Activated CD8-positive, alpha-beta memory T cell treated with anti-CD3 and anti-CD28 coated beads for 48 hours (primary cell): ENCODE measurements around the gene LRRTM4.
"Not testable (repeated sequence)": the region's sequence is repeated elsewhere in the genome, so short reads cannot be mapped to it uniquely, and the experiment has no call there.

ENCODE experiments used
- DNase-seq, 3 experiments: peaks; one replicate each; pipeline ENCODE4 v3.0.0-alpha.2; 2020; ENCODE audit warnings: low read depth in 2 of 3, low spot score in 2 of 3

The LRRTM4 gene

GRCh38 chr2:76759634-76760366 is 762.4 kb downstream of the LRRTM4 start:
- no peak for DNase-seq

GRCh38 chr2:76752506-76752905 is 769.7 kb downstream of the LRRTM4 start:
- no peak for DNase-seq

- no peak for DNase-seq
These were observed 772.3 kb downstream of the LRRTM4 start for GRCh38 chr2:76749858-76750257.

- no peak for DNase-seq
These were observed 773.4 kb downstream of the LRRTM4 start for GRCh38 chr2:76748581-76749296.

- DNase-seq: no peak
These were observed 776.6 kb downstream of the LRRTM4 start for GRCh38 chr2:76745605-76746004.

GRCh38 chr2:76737607-76738006 is 784.6 kb downstream of the LRRTM4 start:
- no peak for DNase-seq

GRCh38 chr2:76733736-76734135 is 788.4 kb downstream of the LRRTM4 start:
- DNase-seq: no peak

- DNase-seq: no peak
These were observed 791.0 kb downstream of the LRRTM4 start for GRCh38 chr2:76731157-76731556.

GRCh38 chr2:76730021-76730420 is 792.2 kb downstream of the LRRTM4 start:
- no peak for DNase-seq

GRCh38 chr2:76721226-76721625 is 801.0 kb downstream of the LRRTM4 start:
- DNase-seq: no peak

GRCh38 chr2:76713312-76713711 is 808.9 kb downstream of the LRRTM4 start:
- DNase-seq: no peak

- DNase-seq: no peak
These were observed 810.7 kb downstream of the LRRTM4 start for GRCh38 chr2:76711490-76711889.

GRCh38 chr2:76700894-76701293 is 821.3 kb downstream of the LRRTM4 start:
- DNase-seq: no peak

- DNase-seq: not testable (repeated sequence)
These were observed 824.0 kb downstream of the LRRTM4 start for GRCh38 chr2:76697998-76698713.
